ENCODE data around the gene USP24.

The USP24 gene

DNA sequence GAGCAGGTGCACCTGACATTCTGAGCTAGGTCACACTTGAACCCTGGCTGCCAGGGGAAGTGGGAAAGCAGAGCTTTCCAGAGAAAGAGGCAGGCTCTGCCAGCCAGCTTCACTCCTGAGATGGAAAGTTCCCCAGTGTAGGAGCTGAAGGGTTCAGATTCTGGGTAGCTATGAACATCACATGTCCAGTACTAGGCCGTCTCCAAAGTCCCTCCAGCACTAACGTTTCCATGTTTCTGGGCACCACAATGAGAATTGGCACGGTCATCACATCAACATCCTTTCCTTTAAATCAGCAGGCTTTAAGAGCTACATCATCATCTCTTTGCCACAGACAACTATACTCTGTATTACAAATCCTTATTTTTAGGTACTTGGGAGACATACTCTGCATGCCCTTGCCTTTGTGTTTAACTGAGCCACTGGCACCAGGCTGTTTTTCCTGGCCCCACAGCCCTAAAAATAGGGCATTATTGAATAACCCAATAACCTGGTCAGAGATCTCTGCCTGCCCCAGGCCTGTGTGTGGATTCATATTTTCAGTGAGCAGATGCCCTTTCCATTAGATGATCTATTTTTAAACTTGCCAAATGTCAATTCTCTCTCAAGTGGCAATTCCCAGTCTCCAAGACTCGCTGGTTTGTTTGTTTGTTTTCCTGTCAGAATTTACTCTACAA lies 35.4 kb upstream of the USP24 start:
- TF ChIP-seq, protein P1, sequence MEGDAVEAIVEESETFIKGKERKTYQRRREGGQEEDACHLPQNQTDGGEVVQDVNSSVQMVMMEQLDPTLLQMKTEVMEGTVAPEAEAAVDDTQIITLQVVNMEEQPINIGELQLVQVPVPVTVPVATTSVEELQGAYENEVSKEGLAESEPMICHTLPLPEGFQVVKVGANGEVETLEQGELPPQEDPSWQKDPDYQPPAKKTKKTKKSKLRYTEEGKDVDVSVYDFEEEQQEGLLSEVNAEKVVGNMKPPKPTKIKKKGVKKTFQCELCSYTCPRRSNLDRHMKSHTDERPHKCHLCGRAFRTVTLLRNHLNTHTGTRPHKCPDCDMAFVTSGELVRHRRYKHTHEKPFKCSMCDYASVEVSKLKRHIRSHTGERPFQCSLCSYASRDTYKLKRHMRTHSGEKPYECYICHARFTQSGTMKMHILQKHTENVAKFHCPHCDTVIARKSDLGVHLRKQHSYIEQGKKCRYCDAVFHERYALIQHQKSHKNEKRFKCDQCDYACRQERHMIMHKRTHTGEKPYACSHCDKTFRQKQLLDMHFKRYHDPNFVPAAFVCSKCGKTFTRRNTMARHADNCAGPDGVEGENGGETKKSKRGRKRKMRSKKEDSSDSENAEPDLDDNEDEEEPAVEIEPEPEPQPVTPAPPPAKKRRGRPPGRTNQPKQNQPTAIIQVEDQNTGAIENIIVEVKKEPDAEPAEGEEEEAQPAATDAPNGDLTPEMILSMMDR (IDR thresholded peaks at IDR 0.05; ENCODE audit: borderline replicate concordance, control extremely low read depth, extremely low read depth, insufficient read depth, missing control alignments): no peak
- in situ Hi-C loops (cut with MboI; ENCODE audit: low sequenced_read_pairs, unreplicated experiment): no loop called here
- no peak for DNase-seq (ENCODE audit: low spot score)

DNA sequence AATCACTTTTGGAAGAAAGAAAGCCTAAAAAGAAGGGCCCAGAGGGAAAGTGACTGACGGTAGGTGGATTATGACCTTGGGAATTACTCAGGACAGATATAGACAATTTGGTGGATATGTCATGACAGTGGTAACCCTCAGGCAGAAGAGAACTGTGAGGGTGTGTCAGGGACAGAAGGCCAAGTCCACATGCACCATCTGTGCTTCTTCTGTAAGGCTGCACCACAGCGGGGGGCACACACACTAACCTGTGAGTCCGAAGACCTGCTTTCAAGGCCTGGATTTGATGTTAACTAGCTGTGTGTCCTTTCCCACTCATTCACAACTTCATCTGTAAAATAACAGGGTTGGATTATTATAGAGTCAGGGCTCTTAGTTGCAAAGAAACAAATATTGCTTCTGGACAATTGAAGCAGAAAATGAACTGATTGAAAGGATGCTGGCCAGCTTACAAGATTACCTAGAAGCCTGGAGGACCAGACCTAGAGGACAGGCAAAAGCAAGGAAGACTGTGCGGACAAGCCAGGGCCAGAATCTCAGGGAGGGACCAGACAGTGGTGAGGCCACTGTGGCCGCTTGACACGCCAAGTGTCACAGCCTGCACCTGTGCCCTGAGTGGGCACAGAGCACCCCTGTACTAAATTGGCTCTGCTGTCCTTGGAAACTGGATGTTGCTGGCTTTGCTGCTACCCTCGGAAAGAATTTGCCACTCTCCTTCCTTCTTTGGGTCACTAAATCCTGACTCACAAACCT lies 34.7 kb upstream of the USP24 start:
- TF ChIP-seq, protein P1 (IDR thresholded peaks at IDR 0.05; ENCODE audit: borderline replicate concordance, control extremely low read depth, extremely low read depth, insufficient read depth, missing control alignments): no peak
- in situ Hi-C loops (cut with MboI; ENCODE audit: low sequenced_read_pairs, unreplicated experiment): no loop called here
- no peak for DNase-seq (ENCODE audit: low spot score)

DNA sequence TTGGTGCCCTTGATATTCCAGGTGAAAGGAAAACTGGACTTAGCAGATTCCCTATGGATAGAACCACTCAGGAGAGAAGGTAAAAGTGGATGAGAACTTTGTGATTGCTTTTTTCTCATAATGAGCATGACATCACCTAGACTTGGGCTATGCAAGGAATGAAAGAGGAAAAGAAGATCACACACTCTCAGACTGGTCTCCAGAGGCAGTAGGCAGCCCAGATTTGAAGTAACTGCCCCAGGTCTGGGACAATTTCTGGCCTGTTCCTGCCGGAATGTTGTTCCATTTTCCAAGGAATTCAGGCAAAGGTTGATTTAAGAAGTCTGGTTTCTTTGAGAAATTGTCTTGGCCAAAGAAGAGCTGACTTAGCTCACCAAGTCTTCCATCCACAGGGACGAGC lies 31.7 kb upstream of the USP24 start:
- DNase-seq (ENCODE audit: low spot score): no peak
- TF ChIP-seq, protein P1 (IDR thresholded peaks at IDR 0.05; ENCODE audit: borderline replicate concordance, control extremely low read depth, extremely low read depth, insufficient read depth, missing control alignments): no peak
- in situ Hi-C loops (cut with MboI; ENCODE audit: low sequenced_read_pairs, unreplicated experiment): no loop called here

DNA sequence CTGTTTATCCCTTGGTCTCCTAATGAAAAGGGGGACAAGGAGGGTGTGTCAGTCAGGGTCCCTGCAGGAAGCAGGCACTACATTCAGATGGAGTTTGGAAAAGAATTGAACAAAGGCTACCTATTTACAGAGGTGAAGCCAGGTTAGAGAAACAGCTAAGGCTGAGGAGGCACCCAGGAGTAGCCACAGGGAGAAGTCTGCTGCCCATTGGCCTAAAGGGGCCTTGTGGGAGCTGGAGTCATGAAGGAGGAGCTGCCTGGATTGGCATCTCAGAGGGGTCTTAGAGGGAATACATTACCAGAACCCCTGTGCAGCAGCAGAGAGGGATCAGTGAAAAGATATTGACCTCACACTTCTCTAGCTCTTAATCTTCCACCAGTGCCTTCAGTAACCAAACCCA lies 31.2 kb upstream of the USP24 start:
- in situ Hi-C loops (cut with MboI; ENCODE audit: low sequenced_read_pairs, unreplicated experiment): no loop called here
- TF ChIP-seq, protein P1 (IDR thresholded peaks at IDR 0.05; ENCODE audit: borderline replicate concordance, control extremely low read depth, extremely low read depth, insufficient read depth, missing control alignments): no peak
- no peak for DNase-seq (ENCODE audit: low spot score)

DNA sequence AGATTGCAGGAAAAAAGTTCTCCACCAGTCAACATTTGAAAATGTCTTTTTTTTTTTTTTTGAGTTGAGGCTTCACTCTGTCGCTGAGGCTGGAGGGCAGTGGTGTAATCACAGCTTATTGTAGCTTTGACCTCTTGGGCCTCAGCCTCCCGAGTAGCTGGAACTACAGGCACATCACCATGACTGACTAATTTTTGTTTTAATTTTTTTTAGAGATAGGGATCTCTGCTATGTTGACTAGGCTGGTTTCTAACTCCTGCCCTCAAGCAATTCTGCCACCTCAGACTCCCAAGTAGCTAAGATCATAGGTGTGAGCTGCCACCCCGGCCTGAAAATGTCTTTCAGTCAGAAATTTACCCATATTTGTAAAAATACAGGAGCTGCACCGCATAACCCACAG lies 30.6 kb upstream of the USP24 start:
- in situ Hi-C loops (cut with MboI; ENCODE audit: low sequenced_read_pairs, unreplicated experiment): no loop called here
- TF ChIP-seq, protein P1 (IDR thresholded peaks at IDR 0.05; ENCODE audit: borderline replicate concordance, control extremely low read depth, extremely low read depth, insufficient read depth, missing control alignments): no peak
- no peak for DNase-seq (ENCODE audit: low spot score)

DNA sequence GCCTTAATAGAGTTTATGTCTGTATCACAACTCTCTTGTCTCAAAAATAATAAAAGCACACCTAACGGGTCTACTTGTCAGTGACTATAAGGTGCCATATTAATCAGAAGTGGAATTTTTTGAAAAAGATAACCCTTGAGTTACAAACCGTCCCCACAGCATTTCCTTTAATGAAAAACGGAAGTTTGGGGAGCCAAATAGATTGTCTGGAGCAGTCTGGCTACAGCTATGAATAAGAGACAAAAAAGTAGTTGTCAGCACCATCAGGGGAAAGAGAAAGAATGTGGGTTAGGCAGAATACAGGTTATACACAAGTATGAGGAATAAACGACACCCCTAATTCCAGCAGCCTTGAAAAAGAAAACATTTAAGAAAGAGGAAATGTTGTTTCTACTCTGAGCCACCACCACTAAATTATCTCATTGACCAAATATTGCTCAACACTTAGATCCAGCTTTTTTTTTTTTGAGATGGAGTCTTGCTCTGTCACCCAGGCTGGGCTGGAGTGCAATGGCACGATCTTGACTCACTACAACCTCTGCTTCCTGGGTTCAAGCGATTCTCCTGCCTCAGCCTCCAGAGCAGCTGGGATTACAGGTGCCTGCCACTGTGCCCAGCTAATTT lies 29.4 kb upstream of the USP24 start:
- TF ChIP-seq, protein P1 (IDR thresholded peaks at IDR 0.05; ENCODE audit: borderline replicate concordance, control extremely low read depth, extremely low read depth, insufficient read depth, missing control alignments): no peak
- DNase-seq (ENCODE audit: low spot score): no peak
- in situ Hi-C loops (cut with MboI; ENCODE audit: low sequenced_read_pairs, unreplicated experiment): no loop called here
